ENCODE results near the gene NINJ2. TPM values are rescaled to one million over a fixed set of nuclear protein-coding genes. Genes with fewer than 3 reads are reported as not detected.
"Not testable (repeated sequence)": the region's sequence is repeated elsewhere in the genome, so short reads cannot be mapped to it uniquely, and the experiment has no call there.

The NINJ2 gene, protein sequence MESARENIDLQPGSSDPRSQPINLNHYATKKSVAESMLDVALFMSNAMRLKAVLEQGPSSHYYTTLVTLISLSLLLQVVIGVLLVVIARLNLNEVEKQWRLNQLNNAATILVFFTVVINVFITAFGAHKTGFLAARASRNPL
- total RNA-seq: 5.3 TPM
- long read RNA-seq, partial matches to known transcripts: 0 of 4 reads
- long read RNA-seq, other reads (novel, unspliced or antisense): 1 of 4 reads

DNA sequence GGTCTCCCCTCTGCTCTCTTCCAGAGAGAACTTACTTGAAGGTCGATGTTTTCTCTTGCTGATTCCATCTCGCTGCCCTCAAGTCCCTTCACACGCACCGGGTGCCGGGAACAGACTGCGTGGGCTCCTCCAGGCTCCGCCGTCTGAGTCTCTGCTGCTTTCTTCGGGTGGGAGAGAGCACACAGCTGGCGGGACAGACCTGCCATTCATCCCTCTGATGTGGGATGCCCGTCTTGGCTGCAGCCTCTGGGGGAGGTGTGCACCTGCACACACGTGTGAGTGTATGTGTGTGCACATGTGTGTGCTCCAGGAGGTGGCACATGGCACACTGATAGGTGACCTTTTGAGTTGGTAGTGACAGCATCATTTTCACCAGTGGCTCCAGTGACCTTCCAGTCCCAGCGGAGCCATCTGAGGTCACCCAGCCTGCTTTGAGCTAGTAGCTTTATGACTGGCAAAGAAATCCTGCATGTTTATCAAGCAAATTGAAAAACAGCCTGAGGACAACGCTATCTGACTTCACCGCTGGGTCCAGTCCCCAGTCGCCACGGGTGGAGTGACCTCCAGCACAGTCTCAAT lies at the start of gene NINJ2:
Gene NINJ2, minus strand, starts transcription at position 153 of the 579 bp plus-strand sequence. Its CDS starts 85 bp downstream, at position 68.
- ATAC-seq (peak; percentile 35), DNase-seq (peak; percentile 42)
- intact Hi-C loops (cut with micrococcal nuclease): no loop called here

DNA sequence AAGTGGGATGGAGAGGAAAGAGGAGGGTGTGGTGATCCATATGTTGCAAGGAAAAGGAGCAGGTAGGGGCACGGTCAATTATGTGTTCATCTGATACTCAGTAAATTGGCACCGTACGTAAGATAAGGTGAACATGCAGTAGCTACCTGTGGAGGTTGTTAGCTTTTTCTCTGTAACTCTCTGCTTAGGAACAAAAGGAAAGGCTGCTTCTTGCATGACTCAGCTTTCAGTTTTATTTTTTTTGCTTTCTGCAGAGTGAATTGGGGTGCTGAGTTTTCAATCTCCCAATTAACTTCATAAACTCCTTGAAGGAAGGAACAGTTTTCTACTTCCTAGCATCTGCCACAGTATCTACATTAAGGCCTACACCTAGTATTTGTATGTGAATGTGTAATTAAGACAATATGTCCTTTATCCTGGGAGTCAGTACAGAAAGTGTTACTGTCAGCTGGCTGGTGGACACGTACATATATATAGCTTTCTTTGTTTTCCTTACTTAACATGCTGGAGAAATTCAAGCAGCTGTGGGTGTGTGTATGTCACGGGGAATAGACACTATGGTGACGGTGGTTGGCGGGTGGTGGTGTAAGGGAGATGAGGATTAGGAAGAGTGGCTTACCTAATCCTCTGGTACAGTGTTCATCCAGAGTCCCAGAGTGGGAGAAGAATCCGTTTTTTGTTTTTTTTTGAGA lies 49.1 kb upstream of the NINJ2 start:
- intact Hi-C loops (cut with micrococcal nuclease): no loop called here
- no peak for ATAC-seq
- DNase-seq: no peak

DNA sequence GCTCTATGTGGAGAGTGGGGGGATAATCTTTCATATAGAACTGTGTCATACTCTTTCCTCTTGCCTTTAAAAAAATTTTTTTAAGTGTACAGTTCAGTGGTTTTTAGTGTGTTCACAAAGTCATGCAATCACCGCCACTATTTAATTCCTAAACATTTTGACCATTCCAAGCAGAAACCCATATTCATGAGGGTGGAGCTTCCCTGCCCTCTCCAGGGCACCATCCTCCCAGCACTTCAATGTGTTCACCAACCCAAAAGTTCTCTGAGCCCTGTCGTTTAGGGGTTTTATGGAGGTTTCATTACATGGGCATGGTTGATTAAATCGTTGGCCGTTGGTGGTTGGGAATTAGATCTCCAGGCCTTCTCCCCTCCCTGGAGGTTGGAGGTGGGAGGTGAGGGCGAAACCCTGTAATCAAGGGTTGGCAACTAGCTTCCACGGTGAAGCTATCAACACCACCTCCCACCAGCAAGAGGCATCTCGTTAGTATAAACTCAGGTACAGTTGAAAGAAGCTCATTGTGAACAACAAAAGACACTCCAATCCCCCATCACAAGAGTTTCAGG lies 46.3 kb upstream of the NINJ2 start:
- ATAC-seq: no peak
- no peak for DNase-seq
- intact Hi-C loops (cut with micrococcal nuclease): no loop called here

DNA sequence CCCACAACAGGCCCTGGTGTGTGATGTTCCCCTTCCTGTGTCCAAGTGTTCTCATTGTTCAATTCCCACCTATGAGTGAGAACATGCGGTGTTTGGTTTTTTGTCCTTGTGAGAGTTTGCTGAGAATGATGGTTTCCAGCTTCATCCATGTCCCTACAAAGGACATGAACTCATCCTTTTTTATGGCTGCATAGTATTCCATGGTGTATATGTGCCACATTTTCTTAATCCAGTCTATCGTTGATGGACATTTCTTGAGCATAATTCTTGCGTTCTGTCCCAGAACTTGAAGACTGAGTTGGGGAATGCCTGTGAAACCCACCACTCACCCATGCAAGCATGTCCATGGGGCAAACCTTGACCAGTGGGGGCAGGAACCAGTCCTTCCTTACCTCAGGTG lies 44.8 kb upstream of the NINJ2 start:
- intact Hi-C loops (cut with micrococcal nuclease); ATAC-seq; DNase-seq: not testable (repeated sequence)

DNA sequence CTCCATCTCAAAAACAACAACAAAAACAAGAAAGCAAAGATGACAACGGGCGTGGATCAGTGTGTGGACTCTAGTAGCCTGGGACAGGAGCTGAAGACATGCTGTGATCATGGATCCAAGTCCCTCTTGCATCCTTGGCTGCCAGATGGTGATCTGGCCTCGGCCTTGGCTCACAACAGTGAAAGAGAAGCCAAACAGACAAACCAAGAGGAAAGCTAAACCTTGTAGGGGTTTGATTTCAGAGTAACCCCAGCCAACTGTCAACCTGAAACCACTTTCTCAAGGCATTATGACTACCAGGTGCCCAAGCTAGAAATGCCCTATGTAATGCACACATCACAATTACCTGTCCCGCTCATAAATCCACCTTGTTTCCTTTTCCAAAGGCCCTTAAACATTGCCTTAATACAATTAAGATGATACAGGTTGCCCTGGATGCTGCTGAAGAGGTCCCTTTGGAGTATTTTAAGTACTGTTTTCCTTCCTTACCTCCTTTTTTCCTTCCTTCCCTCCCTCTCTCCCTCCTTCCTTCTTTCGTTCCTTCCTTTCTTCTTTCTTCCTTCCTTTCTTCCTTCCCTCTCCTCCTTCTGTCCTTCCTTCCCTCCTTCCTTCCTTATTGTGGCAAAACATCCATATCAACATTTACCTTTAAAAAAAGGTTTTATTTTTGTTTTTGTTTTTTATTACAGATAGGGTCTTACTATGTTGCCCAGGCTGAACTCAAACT lies 41.4 kb upstream of the NINJ2 start:
- ATAC-seq: peak; percentile 62
- intact Hi-C loops (cut with micrococcal nuclease): no loop called here
- DNase-seq: no peak

DNA sequence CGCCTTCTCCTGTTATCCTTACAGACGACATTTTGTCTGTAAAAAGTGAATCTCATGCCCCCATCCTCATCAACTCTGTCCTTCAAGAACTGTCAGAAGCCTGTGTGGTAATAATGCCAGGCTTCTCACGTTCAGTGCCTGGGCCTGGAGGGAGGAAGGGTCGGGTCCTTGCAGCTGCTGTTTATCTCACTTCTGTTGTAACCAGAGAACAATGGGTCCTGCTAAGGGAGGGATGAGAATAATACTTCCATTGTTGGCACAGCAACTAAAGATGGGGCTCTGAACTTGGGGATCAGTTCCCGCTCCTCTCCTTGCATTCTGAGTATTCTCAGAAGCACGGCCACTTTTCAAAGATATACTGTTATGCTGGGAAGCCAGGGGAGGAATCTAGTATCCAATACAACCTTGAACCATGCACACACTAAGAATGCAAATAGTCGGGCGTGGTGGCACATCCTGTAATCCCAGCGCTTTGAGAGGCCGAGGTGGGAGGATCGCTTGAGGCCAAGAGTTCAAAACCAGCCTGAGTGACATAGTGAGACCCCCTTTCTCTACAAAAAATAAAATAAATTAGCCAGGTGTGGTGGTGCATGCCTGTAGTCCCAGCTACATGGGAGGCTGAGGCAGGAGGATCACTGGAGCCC lies 38.8 kb upstream of the NINJ2 start:
- DNase-seq: no peak
- intact Hi-C loops (cut with micrococcal nuclease): no loop called here
- ATAC-seq: no peak

DNA sequence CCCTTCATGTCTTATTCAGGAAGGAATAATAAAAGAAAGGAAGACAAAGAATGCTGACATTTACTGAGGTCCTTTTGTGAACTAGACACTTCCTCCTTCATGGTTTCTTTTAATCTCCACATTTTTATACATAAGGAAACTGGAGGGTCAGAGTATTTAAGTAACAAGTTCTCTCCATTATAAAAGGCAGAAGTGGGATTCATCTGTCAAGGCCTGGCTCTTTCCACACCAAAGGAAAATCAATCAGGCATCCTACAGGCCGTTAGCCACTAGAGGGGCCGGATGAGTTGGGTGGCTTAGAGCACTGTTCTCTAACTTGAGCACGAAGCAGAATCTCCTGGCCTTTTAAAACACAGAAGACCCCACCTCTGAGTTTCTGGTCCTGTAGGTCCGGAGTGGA lies 36.8 kb upstream of the NINJ2 start:
- ATAC-seq (no peak), DNase-seq (no peak)
- intact Hi-C loops (cut with micrococcal nuclease): no loop called here

DNA sequence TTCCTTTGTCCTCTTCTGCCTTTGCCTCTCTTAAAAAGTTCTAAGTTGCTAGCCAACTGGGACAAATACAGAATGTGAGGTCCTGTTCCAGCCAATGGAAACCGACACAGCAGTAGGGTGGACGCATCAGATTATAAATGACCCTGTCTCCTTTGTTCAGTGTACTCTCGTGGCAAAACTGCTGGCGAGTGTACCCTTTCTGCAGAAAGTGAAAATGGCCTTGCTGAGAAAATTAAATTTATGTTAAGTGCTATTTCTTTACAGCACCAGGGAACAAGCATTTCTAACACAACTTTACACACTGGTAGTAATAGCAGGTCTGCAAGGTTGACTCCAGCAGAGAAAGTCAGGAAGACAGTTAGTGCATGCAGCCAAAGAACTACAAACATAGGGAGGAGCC lies 35.0 kb upstream of the NINJ2 start:
- DNase-seq; ATAC-seq; intact Hi-C loops (cut with micrococcal nuclease): not testable (repeated sequence)

DNA sequence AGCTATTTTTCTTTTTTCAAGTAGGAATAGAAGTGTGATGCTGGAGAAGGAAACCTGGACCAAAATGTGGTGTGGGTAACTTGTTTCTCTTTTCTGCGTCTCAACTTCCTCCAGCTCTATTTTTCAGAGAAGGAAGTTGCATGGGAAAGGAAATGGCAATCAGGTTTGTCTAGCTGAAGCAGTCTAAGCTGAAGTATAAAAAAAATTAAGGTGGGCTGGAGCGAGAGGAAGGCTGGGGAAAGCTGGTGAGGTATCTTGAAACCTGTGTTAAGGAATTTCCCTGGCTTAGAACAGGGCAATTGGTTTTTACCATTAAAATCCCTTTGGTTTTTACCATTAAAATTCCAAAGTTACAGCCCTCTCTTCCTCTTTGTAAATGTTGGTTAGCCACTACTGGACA lies 34.2 kb upstream of the NINJ2 start:
- intact Hi-C loops (cut with micrococcal nuclease): no loop called here
- ATAC-seq: no peak
- DNase-seq: no peak

DNA sequence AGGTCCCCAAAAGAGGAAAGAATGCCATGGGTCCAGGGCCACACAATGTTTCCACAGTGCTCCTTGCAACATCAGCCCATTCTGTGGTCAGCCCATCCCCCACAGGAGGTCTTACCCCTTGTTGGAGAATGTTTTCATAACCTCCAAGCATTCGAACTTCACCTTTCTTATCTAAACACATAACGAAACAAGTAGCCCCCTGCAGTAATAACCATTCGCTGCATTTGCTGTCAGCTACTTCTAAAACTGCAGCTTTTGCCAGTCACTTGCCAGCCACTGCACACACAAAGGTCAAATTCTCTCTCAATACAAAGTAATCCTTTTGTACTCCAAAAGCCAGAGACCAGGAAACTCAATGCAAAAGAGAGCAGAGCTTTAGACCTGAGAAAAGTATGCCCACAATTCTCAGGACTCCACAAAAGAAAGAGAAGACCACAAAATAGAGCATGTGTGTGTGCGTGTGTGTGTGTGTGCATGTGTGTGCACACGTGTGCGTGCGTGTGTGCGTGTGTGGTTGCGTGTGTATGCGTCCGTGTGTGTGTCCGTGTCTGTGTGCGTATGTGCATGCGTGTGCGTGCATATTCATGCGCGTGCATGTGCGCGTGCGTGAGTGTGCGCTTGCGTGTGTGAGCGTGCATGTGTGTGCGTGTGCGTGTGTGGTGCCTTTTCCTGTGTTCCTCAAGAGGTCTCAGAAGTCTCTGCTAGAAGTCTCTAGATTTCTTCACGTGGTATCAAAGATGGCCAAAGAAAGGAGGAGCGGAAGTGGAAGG lies 31.7 kb upstream of the NINJ2 start:
- DNase-seq (no peak), ATAC-seq (no peak)
- intact Hi-C loops (cut with micrococcal nuclease): no loop called here

DNA sequence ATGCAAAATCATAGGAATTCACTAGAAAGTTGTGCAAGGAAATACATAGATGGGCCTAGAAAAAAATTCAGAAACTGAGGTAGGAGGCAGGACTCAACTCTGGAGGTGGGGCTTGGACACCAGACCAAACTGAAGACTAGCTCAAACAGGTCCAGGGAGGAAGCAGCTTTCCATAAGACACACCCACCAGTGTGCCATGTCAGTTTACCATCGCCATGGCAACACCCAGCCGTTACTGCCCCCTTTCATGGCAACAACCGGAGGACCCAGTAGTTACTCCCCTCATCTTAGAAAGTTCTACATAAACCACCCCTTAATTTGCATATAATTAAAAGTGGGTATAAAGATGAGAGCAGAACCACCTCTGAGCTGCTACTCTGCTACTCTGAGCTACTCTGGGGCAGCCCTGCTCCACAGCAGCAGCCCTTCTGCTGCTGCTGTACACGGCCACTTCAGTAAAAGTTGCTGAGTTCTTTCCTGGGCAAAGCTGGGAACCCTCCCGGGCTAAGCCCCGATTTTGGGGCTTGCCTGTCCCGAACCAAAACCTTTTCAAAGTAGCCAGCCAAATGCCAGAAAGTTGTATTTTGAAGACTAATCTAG lies 30.8 kb upstream of the NINJ2 start:
- no peak for ATAC-seq
- DNase-seq: no peak
- intact Hi-C loops (cut with micrococcal nuclease): no loop called here

DNA sequence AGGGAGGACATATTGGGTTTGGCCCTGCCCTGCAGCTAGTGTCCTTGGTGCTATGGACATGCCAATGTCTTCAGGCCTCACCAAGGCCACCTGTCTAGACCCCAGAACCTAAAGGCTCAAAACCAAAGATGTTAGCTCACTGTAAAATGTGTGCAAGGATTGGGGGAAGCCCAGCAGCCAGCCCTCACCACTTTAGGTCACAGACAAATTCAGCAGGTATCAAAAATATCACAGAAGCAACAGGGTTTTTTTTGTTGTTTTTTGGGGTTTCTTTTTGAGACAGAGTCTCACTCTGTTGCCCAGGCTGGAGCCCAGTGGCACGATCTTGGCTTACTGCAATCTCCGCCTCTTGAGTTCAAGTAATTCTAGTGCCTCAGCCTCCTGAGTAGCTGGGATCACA lies 29.0 kb upstream of the NINJ2 start:
- intact Hi-C loops (cut with micrococcal nuclease): no loop called here
- DNase-seq (no peak), ATAC-seq (no peak)

DNA sequence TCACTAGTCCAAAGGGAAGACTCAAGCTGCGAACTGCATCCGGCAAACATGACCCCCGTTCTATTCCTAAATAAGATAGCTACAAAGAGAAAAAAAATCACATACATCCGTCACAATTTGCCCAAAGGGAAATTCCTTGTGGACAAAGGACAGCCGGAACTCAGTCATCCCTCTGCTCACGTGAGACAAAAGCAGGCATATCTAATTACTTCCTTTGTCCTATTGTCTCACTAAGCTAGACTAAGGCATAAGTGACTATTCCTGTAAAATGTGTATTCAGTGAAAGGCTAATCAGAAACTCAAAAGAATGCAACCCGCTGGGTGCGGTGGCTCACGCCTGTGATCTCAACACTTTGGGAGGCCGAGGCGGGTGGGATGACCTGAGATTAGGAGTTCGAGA lies 27.2 kb upstream of the NINJ2 start:
- ATAC-seq (peak; percentile 18), DNase-seq (no peak)
- intact Hi-C loops (cut with micrococcal nuclease): no loop called here

DNA sequence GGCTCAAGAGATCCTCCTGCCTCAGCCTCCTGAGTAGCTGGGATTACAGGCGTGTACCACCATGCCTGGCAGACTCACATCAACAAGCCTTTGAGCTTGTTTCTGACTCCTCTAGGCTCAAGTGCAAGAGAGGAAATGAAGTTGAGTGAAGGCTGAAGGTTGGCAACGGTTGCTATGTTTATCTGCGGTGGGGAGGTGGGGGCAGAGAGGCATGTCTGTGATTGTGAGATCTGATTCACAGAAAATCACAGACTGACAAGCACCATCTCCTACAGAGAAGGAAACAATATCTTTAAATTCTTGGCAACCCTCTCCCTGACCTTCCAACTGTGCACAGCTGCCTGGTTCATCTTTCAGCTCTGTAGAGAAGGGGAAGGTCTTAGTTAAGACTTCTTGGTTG lies 22.1 kb upstream of the NINJ2 start:
- DNase-seq (no peak), ATAC-seq (peak; percentile 13)
- intact Hi-C loops (cut with micrococcal nuclease): no loop called here

DNA sequence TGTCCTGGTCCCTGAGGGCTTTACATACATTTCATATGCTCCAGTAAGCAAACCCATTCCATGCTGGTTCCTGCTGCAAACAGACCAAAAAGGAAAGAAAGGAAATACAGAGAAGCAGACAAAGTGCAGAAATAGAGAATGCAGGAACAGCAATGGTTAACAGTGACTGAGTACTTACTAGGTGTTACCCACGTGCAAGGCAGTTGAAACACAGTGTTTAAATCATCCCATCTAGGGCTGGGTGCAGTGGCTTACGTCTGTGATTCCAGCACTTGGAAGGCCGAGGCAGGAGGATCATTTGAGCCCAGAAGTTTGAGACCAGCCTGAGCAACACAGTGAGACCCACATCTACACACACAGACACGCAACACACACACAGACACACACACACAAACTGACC lies 21.2 kb upstream of the NINJ2 start:
- intact Hi-C loops (cut with micrococcal nuclease): no loop called here
- no peak for ATAC-seq
- no peak for DNase-seq

DNA sequence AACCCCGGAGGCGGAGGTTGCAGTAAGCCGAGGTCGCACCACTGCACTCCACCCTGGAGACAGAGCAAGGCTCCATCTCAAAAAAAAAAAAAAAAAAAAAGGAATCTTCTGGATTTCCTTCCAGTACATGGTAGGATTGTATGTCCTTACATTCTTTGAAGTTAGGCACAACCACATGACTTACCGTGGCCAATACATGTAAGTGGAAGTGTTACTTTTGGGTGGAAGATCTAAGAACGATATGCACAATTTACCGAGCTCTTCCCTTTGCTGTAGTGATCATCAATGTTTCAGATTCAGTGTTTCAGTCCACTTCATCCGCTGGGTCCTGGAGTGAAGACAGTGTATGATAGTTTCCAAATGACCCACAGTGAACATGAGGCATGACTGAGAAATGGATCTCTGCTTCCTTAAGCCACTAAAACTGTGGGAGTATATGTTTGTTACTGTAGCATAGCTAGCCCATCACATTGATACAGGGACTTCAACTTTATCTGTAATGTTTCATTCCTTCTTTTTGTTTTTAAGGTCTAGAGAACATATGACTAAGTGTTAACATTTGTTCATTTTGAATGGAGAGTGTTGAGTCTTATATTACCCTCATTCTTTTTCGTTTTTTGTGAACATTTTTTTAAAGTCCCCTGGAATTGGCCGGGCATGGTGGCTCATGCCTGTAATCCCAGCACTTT lies 18.5 kb upstream of the NINJ2 start:
- intact Hi-C loops (cut with micrococcal nuclease): no loop called here
- no peak for ATAC-seq
- DNase-seq: no peak

DNA sequence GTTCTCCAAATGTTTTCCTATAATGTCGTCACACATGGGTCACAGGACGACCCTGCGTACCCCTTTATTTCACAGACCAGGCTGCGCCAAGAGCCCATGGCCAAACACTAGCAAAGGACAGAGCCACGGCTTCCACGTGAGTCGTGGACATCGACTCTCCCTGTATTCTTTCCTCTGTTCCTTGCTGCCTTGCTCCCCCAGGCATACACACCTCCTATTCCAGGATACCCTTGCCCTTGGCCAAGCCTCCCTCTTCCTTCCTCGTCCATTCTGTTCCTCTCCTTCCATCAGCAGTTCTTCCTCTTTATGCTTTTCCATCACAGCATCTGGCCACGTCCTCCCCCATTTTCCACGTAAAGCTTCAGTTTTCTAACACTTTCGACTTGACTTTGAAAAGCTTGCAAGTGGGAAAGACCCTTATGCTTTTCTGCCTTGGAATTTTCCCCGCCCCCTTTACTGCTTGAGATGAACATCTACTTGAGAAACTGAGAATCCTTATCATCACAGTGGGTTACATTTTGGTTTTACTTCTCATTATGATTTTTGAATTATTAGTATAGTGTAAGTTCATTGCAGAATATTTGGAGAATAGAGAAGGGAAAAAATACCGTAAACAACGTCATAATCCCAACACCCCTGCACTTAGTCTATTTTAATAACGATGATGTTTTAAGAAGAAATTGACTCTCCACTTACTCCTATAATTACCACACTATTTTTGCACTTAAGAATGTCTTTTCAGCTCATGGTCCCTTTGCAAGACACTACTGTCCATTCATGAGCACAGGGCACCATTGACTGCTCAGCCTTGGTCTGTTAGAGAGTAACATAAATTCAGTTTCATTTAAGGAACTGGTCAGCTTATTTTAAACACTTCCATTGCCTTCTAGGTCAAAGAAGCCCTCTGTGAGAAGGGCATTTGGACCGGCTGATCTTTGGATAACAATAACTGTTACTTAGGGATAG lies 15.8 kb upstream of the NINJ2 start:
- intact Hi-C loops (cut with micrococcal nuclease): no loop called here
- ATAC-seq (no peak), DNase-seq (no peak)
